Trophoblast cell (in vitro differentiated cells and primary cell): Measurements from ENCODE around the gene EMILIN2.
A peak's percentile ranks its signal among the peaks of the same experiment; 100 is the strongest.

Experiments used
- DNase-seq, 2 donors: peaks; one replicate each; pipeline ENCODE4 v3.0.0-alpha.2; 2016
- H2AFZ ChIP-seq: 2 replicates; pipeline ENCODE4 v1.6.1; 2013; ENCODE audit warnings: low read length, moderate library complexity, mild to moderate bottlenecking; ENCODE audit not compliant: insufficient read depth, poor library complexity
- H2AK5ac ChIP-seq: 2 replicates; pipeline ENCODE4 v1.6.1; 2013; ENCODE audit warnings: mild to moderate bottlenecking, low read length
- H2BK120ac ChIP-seq: 2 replicates; pipeline ENCODE4 v1.6.1; 2013; ENCODE audit warnings: low read length, mild to moderate bottlenecking, moderate library complexity; ENCODE audit not compliant: insufficient read depth, poor library complexity
- H2BK12ac ChIP-seq: 2 replicates; pipeline ENCODE4 v1.6.1; 2013; ENCODE audit warnings: mild to moderate bottlenecking, low read length, moderate library complexity
- H2BK5ac ChIP-seq: 2 replicates; pipeline ENCODE4 v1.6.1; 2013; ENCODE audit warnings: low read length, low read depth, moderate library complexity, mild to moderate bottlenecking; ENCODE audit not compliant: poor library complexity
- H3K14ac ChIP-seq: 2 replicates; pipeline ENCODE4 v1.6.1; 2013; ENCODE audit warnings: mild to moderate bottlenecking, low read length
- H3K18ac ChIP-seq: 2 replicates; pipeline ENCODE4 v1.6.1; 2013; ENCODE audit warnings: mild to moderate bottlenecking, low read length
- H3K23ac ChIP-seq: 2 replicates; pipeline ENCODE4 v1.6.1; 2013; ENCODE audit warnings: low read length
- H3K27ac ChIP-seq: 2 replicates; pipeline ENCODE4 v1.5.1; 2013; ENCODE audit warnings: low read depth, mild to moderate bottlenecking, inconsistent platforms, low read length, moderate library complexity
- H3K27me3 ChIP-seq: 2 replicates; pipeline ENCODE4 v1.6.1; 2013; ENCODE audit warnings: inconsistent platforms, mild to moderate bottlenecking, low read length, moderate library complexity; ENCODE audit not compliant: insufficient read depth
- H3K36me3 ChIP-seq, 2 experiments: 1 replicate in 1 of 2; 2 replicates in 1 of 2; pipeline ENCODE4 v1.6.1; 2013; ENCODE audit warnings: low read length in 2 of 2, mild to moderate bottlenecking in 2 of 2, moderate library complexity in 1 of 2; ENCODE audit not compliant: insufficient read depth in 2 of 2, control insufficient read depth in 1 of 2
- H3K4ac ChIP-seq: 2 replicates; pipeline ENCODE4 v1.6.1; 2013; ENCODE audit warnings: low read depth, mild to moderate bottlenecking, low read length, moderate library complexity
- H3K4me1 ChIP-seq, 2 experiments: 1 replicate in 1 of 2; 2 replicates in 1 of 2; pipeline ENCODE4 v1.6.1; 2013; ENCODE audit warnings: low read length in 2 of 2, mild to moderate bottlenecking in 2 of 2, moderate library complexity in 1 of 2; ENCODE audit not compliant: insufficient read depth in 2 of 2, control insufficient read depth in 1 of 2
- H3K4me2 ChIP-seq: 2 replicates; pipeline ENCODE4 v1.6.1; 2013; ENCODE audit warnings: inconsistent platforms, mild to moderate bottlenecking, low read length, moderate library complexity
- H3K4me3 ChIP-seq: 2 replicates; pipeline ENCODE4 v1.5.1; 2013; ENCODE audit warnings: mild to moderate bottlenecking, low read depth, low read length, inconsistent platforms
- H3K79me1 ChIP-seq: one replicate; pipeline ENCODE4 v1.6.1; 2013; ENCODE audit warnings: low read length
- H3K79me2 ChIP-seq: 2 replicates; pipeline ENCODE4 v1.6.1; 2013; ENCODE audit warnings: low read length, mild to moderate bottlenecking; ENCODE audit not compliant: control insufficient read depth, insufficient read depth, poor library complexity
- H3K9ac ChIP-seq: 2 replicates; pipeline ENCODE4 v1.6.1; 2013; ENCODE audit warnings: mild to moderate bottlenecking, low read length
- H3K9me3 ChIP-seq: 2 replicates; pipeline ENCODE4 v1.6.1; 2013; ENCODE audit warnings: low read depth, mild to moderate bottlenecking, control low read depth, inconsistent platforms, low read length; ENCODE audit not compliant: insufficient read depth
- H4K12ac ChIP-seq: 2 replicates; pipeline ENCODE4 v1.6.1; 2013; ENCODE audit warnings: low read depth, mild to moderate bottlenecking, low read length, moderate library complexity
- H4K8ac ChIP-seq: 2 replicates; pipeline ENCODE4 v1.6.1; 2013; ENCODE audit warnings: low read depth, mild to moderate bottlenecking, low read length, moderate library complexity
- H4K91ac ChIP-seq: one replicate; pipeline ENCODE4 v1.6.1; 2013; ENCODE audit warnings: low read depth, mild to moderate bottlenecking, low read length, moderate library complexity
- WGBS: extraction: QIAGEN DNeasy Blood & Tissue Kit; methylation state at CpG from one replicate; pipeline ENCODE4 v1.1.7; 2013; ENCODE audit warnings: missing lambda C conversion rate; ENCODE audit not compliant: insufficient read length, insufficient coverage; ENCODE audit errors: extremely low coverage; 5-methylcytosine and 5-hydroxymethylcytosine counted together

Gene EMILIN2

DNA sequence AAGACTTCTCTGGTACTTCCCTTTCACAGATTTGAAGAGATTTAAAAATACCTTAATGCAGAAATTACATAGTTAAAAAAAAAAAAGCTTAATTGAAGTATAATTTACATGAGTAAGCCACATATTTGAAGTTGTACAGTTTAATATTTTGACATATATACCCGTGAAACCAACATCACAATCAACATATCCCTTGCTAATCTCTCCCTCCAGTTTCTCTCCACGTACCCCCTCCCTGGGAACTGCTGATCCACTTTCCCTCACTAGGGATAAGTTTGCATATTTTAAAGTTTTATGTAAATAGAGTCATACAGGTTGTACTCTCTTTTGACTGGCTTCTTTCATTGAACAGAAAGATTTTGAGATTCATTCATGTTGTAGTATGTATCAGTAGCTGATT, 22.4 kb downstream of the EMILIN2 start:
- Histone ChIP-seq H3K18ac (no peak overlapping the region), H3K36me3 (peaks cover 0 to 5% of the 10 kb centered on the region in 2 experiments), H4K8ac (no peak overlapping the region), H3K4me2 (no peak overlapping the region), H2BK12ac (no peak overlapping the region), H3K4me1 (no peaks in the 10 kb centered on the region), H3K9me3 (peaks cover 4% of the 10 kb centered on the region), H3K27ac (no peak overlapping the region), H3K4ac (no peak overlapping the region), H2BK5ac (no peak overlapping the region), H3K79me1 (no peaks in the 10 kb centered on the region), H3K4me3 (no peak overlapping the region), H2AK5ac (no peak overlapping the region), H3K14ac (no peak overlapping the region), H3K9ac (no peak overlapping the region), H2AFZ (no peak overlapping the region), H2BK120ac (no peak overlapping the region), H3K27me3 (no peaks in the 10 kb centered on the region), H3K79me2 (peaks cover 2% of the 10 kb centered on the region), H4K91ac (no peak overlapping the region), H3K23ac (no peak overlapping the region), H4K12ac (no peak overlapping the region)
- DNase-seq: no peak
- WGBS: no CpG with 5 or more reads among the region's 2 CpGs

DNA sequence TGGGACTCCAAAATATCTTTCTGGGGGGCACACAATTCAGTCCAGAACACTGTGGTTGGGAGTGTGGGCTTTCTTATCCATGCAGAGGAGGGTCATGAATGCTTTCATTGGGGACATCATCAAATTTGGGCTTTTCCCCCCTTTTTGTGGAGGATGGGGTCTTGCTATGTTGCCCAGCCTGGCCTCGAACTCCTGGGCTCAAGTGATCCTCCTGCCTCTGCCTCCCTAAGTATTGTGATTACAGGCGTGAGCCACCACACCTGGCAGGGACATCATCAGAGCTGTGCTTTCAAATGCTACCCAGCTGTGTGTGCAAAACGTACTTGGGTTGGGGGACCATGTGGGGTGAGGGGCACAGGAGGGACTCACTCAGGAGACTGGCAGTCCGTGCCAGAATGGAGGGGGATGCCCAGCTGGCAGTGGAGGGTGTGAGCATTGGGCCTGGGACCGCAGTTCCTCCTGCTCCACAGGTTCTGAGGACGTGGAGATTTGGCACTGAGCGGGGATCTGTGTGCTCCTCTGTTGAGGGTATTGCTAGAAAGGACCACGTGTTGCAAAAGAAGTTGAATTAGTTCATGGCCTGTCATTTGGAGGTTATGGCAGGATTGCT, 24.4 kb downstream of the EMILIN2 start:
- Histone ChIP-seq H4K12ac (no peak overlapping the region), H2BK5ac (no peak overlapping the region), H2BK12ac (no peak overlapping the region), H2BK120ac (no peak overlapping the region), H3K4me2 (no peak overlapping the region), H3K27me3 (no peaks in the 10 kb centered on the region), H4K91ac (no peak overlapping the region), H3K9ac (no peak overlapping the region), H3K79me2 (peaks cover 3% of the 10 kb centered on the region), H3K18ac (no peak overlapping the region), H3K79me1 (no peaks in the 10 kb centered on the region), H3K4ac (no peak overlapping the region), H3K4me3 (peak overlapping the region; percentile 3), H3K14ac (no peak overlapping the region), H3K27ac (no peak overlapping the region), H4K8ac (no peak overlapping the region), H2AFZ (no peak overlapping the region), H3K4me1 (peaks cover 2% of the 10 kb centered on the region in 2 experiments), H3K36me3 (no peaks in the 10 kb centered on the region), H2AK5ac (no peak overlapping the region), H3K9me3 (peaks cover 1% of the 10 kb centered on the region), H3K23ac (no peak overlapping the region)
- no peak for DNase-seq
- no CpG with 5 or more reads among the region's 8 CpGs for WGBS

DNA sequence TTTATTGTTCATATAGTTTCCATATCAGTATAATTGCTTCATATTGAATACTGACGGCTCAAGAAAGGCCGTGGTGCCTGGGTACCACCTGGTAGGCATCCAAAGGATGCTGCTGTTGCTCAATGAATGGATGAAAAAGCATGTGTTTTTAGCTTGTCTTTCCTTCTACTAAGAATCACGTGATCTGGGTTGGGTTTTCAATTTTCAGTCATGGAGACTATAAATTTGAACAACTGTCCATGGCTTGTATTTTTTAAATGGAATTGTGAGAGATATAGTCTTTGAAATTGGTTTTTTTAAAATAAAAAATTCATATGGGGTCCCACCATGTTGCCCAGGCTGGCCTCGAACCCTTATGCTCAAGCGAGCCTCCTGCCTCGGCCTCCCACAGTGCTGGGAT, 25.3 kb downstream of the EMILIN2 start:
- Histone ChIP-seq H3K4me3 (no peak overlapping the region), H3K9me3 (peaks cover 1% of the 10 kb centered on the region), H2AFZ (no peak overlapping the region), H3K79me1 (no peaks in the 10 kb centered on the region), H2BK5ac (no peak overlapping the region), H3K27ac (no peak overlapping the region), H3K18ac (no peak overlapping the region), H3K23ac (no peak overlapping the region), H3K9ac (no peak overlapping the region), H3K4ac (no peak overlapping the region), H3K27me3 (no peaks in the 10 kb centered on the region), H3K4me1 (peaks cover 2% of the 10 kb centered on the region in 2 experiments), H3K36me3 (no peaks in the 10 kb centered on the region), H4K12ac (no peak overlapping the region), H4K91ac (no peak overlapping the region), H3K14ac (no peak overlapping the region), H3K4me2 (no peak overlapping the region), H2BK12ac (no peak overlapping the region), H2AK5ac (no peak overlapping the region), H3K79me2 (peaks cover 3% of the 10 kb centered on the region), H4K8ac (no peak overlapping the region), H2BK120ac (no peak overlapping the region)
- no CpG with 5 or more reads among the region's 6 CpGs for WGBS
- no peak for DNase-seq

DNA sequence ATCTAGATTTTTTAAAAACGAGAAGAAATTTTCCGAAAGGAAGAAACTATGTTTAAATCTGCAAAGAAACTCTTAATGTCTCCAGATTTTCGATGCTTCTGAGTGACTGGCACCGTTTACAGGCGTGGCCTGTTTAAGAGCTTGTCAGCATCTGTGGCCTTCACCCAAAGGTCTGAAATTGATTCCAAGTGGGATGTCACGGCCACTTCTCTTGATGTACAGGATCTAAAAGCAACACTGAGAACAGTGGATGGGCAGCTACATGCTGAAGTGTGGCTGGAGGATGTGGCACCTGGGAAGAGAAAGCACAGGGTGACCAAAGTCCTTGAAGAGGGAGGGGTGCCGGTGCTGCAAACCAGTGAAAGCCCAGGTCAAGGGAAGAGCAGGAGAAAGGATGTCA, 28.0 kb downstream of the EMILIN2 start:
- Histone ChIP-seq H3K79me1 (no peaks in the 10 kb centered on the region), H3K4me3 (no peak overlapping the region), H3K18ac (no peak overlapping the region), H4K12ac (no peak overlapping the region), H2BK12ac (no peak overlapping the region), H3K9ac (no peak overlapping the region), H4K91ac (no peak overlapping the region), H2BK120ac (no peak overlapping the region), H3K79me2 (peaks cover 3% of the 10 kb centered on the region), H3K27ac (no peak overlapping the region), H3K23ac (no peak overlapping the region), H3K4me2 (no peak overlapping the region), H3K27me3 (no peaks in the 10 kb centered on the region), H3K36me3 (no peaks in the 10 kb centered on the region), H3K9me3 (peaks cover 1% of the 10 kb centered on the region), H3K4me1 (peaks cover 2% of the 10 kb centered on the region in 2 experiments), H3K4ac (no peak overlapping the region), H4K8ac (no peak overlapping the region), H2BK5ac (no peak overlapping the region), H2AK5ac (no peak overlapping the region), H2AFZ (no peak overlapping the region), H3K14ac (no peak overlapping the region)
- no peak for DNase-seq
- no CpG with 5 or more reads among the region's 7 CpGs for WGBS
